Activated T-cell treated with anti-CD3 and anti-CD28 coated beads, Interleukin-2, amount 50 U/mL, for 1 hour (primary cell): Measurements from ENCODE around the gene AGMO.
"Not testable (repeated sequence)": the region's sequence is repeated elsewhere in the genome, so short reads cannot be mapped to it uniquely, and the experiment has no call there.

Experiments used
- DNase-seq: peaks from one replicate; pipeline ENCODE4 v3.0.0-alpha.2; 2020

Gene AGMO

GRCh38 chr7:15558756-15559155 is 3.1 kb downstream of the AGMO start:
- DNase-seq = no peak

- no peak for DNase-seq
Measured at GRCh38 chr7:15557686-15558085, 4.1 kb downstream of the AGMO start.

GRCh38 chr7:15557186-15557585 is 4.6 kb downstream of the AGMO start:
- DNase-seq = no peak

GRCh38 chr7:15556339-15557105 is 5.3 kb downstream of the AGMO start:
- no peak for DNase-seq

GRCh38 chr7:15555381-15555859 is 6.4 kb downstream of the AGMO start:
- DNase-seq = no peak

- no peak for DNase-seq
Measured at GRCh38 chr7:15554744-15555143, 7.1 kb downstream of the AGMO start.

- no peak for DNase-seq
Measured at GRCh38 chr7:15554081-15554480, 7.7 kb downstream of the AGMO start.

- not testable (repeated sequence) for DNase-seq
Measured at GRCh38 chr7:15547320-15547719, 14.5 kb downstream of the AGMO start.

GRCh38 chr7:15546272-15546792 is 15.5 kb downstream of the AGMO start:
- no peak for DNase-seq

- no peak for DNase-seq
Measured at GRCh38 chr7:15544050-15544449, 17.8 kb downstream of the AGMO start.

- DNase-seq = no peak
Measured at GRCh38 chr7:15543256-15543655, 18.6 kb downstream of the AGMO start.

GRCh38 chr7:15527648-15528047 is 34.2 kb downstream of the AGMO start:
- no peak for DNase-seq

GRCh38 chr7:15525652-15526263 is 36.1 kb downstream of the AGMO start:
- DNase-seq = no peak

- DNase-seq = no peak
Measured at GRCh38 chr7:15524077-15524476, 37.7 kb downstream of the AGMO start.

- DNase-seq = not testable (repeated sequence)
Measured at GRCh38 chr7:15517865-15518264, 44.0 kb downstream of the AGMO start.

GRCh38 chr7:15515252-15515651 is 46.6 kb downstream of the AGMO start:
- DNase-seq = no peak

- no peak for DNase-seq
Measured at GRCh38 chr7:15508258-15508657, 53.6 kb downstream of the AGMO start.

- DNase-seq = no peak
Measured at GRCh38 chr7:15507708-15508107, 54.1 kb downstream of the AGMO start.

- no peak for DNase-seq
Measured at GRCh38 chr7:15507171-15507570, 54.6 kb downstream of the AGMO start.

GRCh38 chr7:15505761-15506160 is 56.1 kb downstream of the AGMO start:
- DNase-seq = no peak

- DNase-seq = no peak
Measured at GRCh38 chr7:15504351-15504750, 57.5 kb downstream of the AGMO start.

- no peak for DNase-seq
Measured at GRCh38 chr7:15503603-15504290, 58.1 kb downstream of the AGMO start.

GRCh38 chr7:15498465-15498864 is 63.4 kb downstream of the AGMO start:
- no peak for DNase-seq

GRCh38 chr7:15495170-15495569 is 66.6 kb downstream of the AGMO start:
- DNase-seq = no peak
